Activated naive CD4-positive, alpha-beta T cell treated with anti-CD3 and anti-CD28 coated beads, Interleukin-2, amount 50 U/mL, for 72 hours (primary cell): Measurements from ENCODE around the gene GRID2IP. TPM values are rescaled to one million over a fixed set of nuclear protein-coding genes. Genes with fewer than 3 reads are reported as not detected.

ENCODE experiments used
- ATAC-seq, 2 donors: fragments of 150-1000 bp; cut with Tn5 transposase; 2 replicates each; pipeline ENCODE4 v1.10.0; 2021; ENCODE audit warnings: mild to moderate bottlenecking in 2 of 2, moderate library complexity in 2 of 2
- DNase-seq, 2 donors: peaks; one replicate each; pipeline ENCODE4 v3.0.0; 2021 to 2022; ENCODE audit warnings: low spot score in 2 of 2
- H3K27ac Mint-ChIP-seq, 2 donors: one replicate each; pipeline ENCODE4 v1.8.0; 2022; ENCODE audit warnings: mild to moderate bottlenecking in 2 of 2, mixed read lengths in 2 of 2
- H3K36me3 Mint-ChIP-seq, 2 donors: one replicate each; pipeline ENCODE4 v1.8.0; 2022; ENCODE audit warnings: mixed read lengths in 2 of 2
- H3K9me3 Mint-ChIP-seq, 2 donors: one replicate each; pipeline ENCODE4 v1.8.0; 2022; ENCODE audit warnings: mixed read lengths in 2 of 2
- total RNA-seq, 2 donors: library from RNA; stranded (reverse); gene quantifications; one replicate each; pipeline ENCODE4 v1.2.3, GENCODE V29; 2022

GRID2IP gene
- total RNA-seq, 2 donors from 2014 or later: 0.21 to 0.30 TPM

DNA sequence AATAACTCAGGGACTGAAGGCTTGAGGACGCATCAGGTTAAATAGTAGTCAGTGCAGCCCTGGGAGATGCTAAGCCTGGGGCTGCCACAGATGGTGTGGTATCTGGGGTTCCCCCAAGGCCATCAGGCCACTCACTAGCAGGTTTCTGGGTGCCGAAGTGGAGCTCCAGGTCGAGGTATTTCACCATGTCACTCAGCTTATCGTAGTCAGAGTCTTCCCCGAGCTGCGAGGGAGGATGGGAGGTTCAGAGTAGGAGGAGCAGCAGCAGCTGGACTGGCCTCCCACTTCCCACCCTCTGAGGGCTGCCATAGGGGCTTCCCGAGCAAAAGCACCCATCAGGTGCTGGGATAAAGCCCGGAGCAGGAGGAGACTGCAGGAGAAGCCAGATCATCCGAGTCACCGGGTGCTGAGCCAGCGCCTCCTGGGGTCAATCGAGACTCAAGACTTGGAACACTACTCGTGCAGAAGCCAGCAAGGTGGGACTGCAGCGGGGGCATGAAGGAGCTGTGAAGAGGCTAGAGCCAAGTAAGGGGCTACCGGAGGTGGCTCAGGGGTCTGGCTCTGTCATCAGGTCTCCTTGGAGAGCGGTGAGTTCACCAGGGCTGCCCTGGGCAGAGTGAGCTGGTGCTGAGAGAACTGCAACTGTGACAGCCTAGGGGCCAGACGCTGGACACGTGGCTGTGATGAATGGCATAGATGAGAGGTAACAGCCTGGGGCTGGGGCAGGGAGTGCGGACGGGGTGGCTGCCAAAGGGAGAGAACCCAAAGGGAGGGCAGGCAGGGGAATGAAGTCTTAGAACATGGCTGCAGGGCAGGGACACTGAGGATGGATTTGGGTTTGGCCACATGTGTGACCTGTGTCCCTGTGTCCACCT is 45.3 kb downstream of the GRID2IP start:
- DNase-seq: no peak
- ATAC-seq: no peak
- H3K9me3 Mint-ChIP-seq: no peaks in the 10 kb centered on the region
- H3K27ac Mint-ChIP-seq: no peak overlapping the region
- no peaks in the 10 kb centered on the region for H3K36me3 Mint-ChIP-seq

DNA sequence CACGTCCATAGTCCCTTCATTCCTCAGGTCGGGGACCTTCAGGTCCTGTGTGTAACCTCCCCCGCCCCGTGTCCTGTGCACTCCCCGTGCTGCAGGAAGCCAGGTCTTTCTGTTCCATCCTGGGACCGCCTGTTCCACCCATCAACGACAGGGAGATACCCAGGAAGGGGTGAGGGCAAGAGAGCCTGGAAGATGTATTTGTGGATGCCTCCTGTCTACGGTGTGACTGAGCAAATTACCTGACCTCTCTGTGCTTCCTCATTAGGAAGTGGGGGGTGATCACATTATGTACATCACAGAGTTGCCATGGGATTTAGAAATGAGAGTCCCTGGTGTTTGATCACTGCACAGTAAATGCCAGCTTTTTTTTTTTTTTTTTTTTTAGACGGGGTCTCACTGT is 46.3 kb downstream of the GRID2IP start:
- DNase-seq (no peak), ATAC-seq (no peak)
- Mint-ChIP-seq H3K36me3 (no peaks in the 10 kb centered on the region), H3K27ac (peak overlapping the region in 1 of 2 donors; percentile 89), H3K9me3 (no peaks in the 10 kb centered on the region)

DNA sequence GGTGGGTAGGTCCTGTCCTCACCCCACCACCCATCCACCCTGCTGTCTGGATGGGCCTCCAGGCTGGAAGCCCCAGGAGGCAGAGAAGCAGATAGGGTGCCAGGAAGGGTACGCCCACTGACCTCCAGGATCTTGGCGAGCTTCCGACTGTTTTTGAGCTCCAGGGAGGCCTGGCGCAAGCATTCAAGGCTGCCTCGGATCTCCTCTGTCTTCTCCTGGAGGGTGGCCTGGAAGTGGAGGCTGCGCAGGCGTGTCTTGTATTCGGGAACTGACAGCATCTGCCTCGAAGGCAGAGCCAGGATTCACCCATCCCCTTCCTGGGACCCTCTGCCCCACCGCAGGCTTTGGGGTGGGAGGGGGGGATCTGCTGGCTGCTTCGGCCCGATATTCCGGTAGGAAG is 48.4 kb downstream of the GRID2IP start:
- H3K27ac Mint-ChIP-seq: no peak overlapping the region
- no peak for ATAC-seq

DNA sequence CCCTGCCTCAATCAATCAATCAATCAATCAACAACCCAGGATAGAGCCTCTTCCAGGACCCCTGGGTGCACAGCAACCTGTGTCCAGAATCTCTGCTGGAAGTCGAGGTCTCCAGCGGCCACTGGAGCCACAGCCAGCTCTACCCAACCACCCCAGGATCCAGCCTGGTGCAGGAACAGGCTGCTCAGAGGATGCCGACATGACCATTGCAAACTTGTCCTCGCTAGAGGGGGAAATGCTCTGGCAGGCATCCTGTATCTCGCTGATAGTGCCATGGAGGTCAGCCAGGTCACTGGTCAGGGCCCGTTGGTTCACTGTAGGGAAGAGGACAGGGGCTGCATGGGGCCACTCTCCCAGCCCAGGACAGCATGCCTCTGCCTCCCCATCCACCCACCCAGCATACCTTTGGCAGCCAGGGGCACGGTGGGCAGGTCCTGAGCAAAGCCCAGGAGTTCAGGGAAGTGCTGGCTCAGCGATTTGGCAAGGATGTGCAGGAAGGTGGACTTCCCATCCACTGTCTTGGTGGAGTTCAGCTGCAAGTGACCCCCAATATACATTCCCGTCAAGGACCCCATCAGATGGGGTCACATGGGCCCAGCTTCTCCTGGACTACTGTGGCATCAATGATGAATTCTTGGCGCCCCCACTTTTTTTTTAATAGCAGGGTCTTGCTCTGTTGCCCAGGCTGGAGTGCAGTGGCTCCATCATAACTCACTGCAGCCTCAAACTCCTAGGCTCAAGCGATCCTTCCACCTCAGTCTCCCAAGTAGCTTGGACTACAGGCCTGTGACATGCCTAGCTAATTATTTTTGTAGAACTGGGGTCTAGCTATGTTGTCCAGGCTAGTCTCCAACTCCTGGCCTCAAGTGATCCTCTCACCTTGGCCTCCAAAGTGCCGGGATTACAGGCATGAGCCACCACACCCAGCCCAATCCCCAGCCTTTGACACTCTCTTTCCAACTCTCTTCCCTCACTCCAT is 49.4 kb downstream of the GRID2IP start:
- Mint-ChIP-seq H3K27ac (no peak overlapping the region), H3K9me3 (no peaks in the 10 kb centered on the region), H3K36me3 (no peaks in the 10 kb centered on the region)
- ATAC-seq (no peak), DNase-seq (no peak)

More for the DNA sequence above, 48.4 kb downstream of the GRID2IP start:
- DNase-seq: no peak
- Mint-ChIP-seq H3K36me3 (no peaks in the 10 kb centered on the region), H3K9me3 (no peaks in the 10 kb centered on the region)

DNA sequence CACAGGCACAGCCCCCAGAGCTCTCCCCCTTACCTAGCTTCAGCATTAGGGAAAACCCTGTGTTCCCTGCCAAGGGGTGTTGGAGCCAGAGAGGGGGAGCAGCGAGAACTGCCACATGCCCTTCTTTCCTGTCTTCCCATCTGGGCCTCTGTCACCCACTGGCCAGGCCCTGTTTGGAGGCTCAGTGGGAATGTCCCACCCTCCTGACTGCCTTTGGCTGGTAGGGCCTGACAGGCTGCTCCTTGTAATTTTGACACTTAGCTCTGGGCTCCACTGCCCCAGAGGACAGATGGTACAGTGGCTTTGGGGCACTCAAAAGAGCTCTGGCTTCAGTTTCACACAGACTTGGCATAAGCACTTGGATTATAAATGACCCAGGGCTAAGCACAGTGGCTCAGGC is 50.6 kb downstream of the GRID2IP start:
- Mint-ChIP-seq H3K36me3 (no peaks in the 10 kb centered on the region), H3K27ac (no peak overlapping the region), H3K9me3 (no peaks in the 10 kb centered on the region)
- ATAC-seq: no peak
- DNase-seq: no peak

DNA sequence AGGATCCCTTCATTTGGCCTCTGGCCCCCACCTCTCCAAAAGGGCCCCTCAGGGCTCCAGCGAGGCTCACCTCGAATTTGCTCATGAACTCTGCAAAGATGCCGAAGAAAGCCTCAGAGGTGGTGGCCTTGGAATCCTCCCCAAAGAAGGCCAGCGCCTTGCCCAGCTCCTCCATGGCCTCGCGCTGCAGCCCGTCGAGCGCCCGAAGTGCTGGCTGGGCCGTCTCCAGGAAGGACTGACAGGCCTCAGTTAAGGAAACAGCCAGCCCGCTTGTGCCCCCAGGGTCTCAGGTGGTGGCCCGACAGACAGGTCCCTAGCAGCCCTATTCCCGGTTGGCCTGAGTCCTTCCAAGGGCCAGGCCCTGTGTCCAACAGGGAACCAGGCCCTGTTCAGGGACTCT is 53.3 kb downstream of the GRID2IP start:
- DNase-seq (no peak), ATAC-seq (no peak)
- Mint-ChIP-seq H3K36me3 (no peaks in the 10 kb centered on the region), H3K9me3 (no peaks in the 10 kb centered on the region), H3K27ac (no peak overlapping the region)

DNA sequence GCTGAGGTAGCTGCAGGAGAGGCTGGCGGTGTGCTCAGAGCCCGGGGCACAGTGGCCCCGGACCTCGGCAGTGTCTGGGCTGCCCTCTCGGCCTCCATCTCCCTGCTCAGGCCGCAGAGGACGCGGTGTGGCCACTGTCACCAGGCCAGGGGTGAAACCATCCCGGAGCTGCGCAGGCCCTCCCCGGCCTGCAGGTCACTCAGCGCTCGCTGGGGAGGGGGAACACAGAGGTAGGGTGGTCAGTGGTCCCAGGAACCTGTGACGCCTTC is 53.7 kb downstream of the GRID2IP start:
- ATAC-seq: no peak
- no peak overlapping the region for H3K27ac Mint-ChIP-seq
- no peak for DNase-seq
- H3K36me3 Mint-ChIP-seq: no peaks in the 10 kb centered on the region
- H3K9me3 Mint-ChIP-seq: no peaks in the 10 kb centered on the region

DNA sequence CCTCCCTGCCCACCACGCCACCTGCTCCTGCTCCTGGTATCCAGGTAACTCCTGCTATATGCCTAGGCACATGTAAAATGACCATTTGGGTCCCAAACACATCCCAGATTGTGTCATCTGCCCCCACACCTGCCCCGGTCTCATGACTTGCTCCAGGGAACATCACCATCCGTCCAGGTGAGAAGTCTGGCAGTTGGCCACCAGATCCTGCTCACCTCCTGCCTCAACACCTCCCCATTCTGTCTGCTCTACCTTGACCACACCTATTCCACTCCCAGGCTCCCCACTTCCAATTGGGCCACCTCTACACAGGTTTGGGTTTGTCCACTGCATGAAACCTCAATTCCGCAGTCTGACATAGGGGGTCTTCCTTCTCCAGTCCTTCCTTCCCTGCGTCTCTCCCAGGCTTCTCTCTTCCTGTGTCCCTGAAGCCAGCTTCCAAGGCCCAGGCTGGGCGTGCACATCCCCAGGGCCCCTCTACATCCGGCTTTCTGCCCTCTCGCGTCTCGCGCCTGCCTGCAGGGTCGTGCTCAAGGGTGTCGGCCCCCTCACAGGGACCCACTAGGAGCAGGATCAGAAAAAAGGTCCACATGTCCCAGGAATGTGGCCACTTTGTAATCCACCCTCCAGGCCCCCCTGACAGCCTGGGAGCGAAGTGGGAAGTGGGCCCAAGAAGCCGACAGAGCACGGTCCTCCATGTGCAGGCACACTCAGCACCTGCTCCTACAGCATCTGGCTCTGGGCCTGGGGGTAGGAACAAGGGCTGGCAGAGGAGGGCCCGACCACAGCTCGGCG is 54.2 kb downstream of the GRID2IP start:
- Mint-ChIP-seq H3K27ac (peak overlapping the region in 1 of 2 donors; percentile 34), H3K36me3 (no peaks in the 10 kb centered on the region), H3K9me3 (no peaks in the 10 kb centered on the region)
- no peak for ATAC-seq
- DNase-seq: no peak

DNA sequence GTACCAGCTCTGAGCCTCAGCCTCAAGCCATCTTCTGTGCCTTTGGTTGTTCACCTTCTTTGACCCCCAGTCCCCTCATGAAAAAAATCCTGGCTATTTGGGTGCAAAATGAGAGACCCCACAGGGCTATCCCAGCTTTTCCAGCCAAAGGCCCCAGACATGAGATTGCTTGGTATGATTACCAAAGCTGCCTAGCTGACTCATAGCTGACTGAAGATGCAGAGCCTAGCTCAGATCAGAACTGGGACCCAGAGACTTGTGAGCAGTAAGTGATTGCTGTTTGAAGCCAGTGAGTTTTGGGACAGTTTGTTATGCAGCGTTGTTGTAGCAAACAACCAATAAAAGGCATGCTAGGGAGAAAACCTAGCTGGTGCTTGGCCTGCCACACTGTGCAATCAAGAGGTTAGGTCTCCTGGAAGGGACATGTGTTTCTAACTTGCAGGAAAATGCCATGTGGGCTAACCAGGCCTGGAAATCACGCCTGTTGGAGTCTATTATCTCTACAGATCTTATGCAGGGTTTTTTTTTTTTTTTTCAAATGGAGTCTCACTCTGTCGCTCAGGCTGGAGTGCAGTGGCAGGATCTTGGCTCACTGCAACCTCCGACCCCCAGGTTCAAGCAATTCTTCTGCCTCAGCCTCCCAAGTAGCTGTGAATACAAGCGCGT is 55.5 kb downstream of the GRID2IP start:
- Mint-ChIP-seq H3K9me3 (no peaks in the 10 kb centered on the region), H3K27ac (no peak overlapping the region), H3K36me3 (no peaks in the 10 kb centered on the region)
- no peak for DNase-seq
- ATAC-seq: peak; percentile 24 to 51

DNA sequence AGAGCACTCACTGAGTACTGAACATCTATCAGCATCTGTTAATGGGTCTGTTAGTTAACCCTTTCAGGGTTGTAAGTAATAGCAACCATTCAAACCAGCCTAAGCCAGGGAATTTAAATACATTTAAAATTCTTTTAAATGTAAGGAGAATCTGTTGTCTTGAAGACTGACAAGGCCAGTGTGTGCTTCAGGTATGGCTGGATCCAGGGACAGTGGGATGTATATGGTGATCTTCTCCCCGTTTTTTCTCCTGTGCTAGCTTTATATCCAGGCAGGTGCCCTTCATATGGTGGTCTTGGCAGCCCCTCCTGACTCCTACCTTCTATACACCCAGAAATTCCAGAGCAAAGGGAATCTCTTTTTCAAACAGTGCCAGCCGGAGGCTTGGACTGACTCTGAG is 56.9 kb downstream of the GRID2IP start:
- DNase-seq (no peak), ATAC-seq (no peak)
- H3K27ac Mint-ChIP-seq: no peak overlapping the region
- H3K36me3 Mint-ChIP-seq: no peaks in the 10 kb centered on the region
- H3K9me3 Mint-ChIP-seq: no peaks in the 10 kb centered on the region

DNA sequence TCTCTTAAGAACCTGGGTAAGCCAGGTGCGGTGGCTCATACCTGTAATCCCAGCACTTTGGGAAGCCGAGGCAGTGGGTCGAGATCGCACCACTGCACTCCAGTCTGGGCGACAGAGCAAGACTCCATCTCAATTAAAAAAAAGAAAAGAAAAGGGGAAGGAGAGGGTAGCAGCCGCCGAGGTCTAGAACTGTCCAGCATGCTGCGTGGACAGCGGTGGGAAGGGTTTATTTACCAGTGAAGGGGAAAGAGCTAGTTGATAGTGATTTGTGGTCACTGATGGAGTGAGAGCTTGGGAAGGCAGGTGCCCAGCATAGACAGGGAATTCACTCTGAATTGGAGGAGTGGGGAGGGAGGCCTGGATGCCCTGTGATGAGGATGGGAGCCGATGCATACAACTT is 60.1 kb downstream of the GRID2IP start:
- no peak for ATAC-seq
- H3K27ac Mint-ChIP-seq: peak overlapping the region in 1 of 2 donors; percentile 36
- no peaks in the 10 kb centered on the region for H3K36me3 Mint-ChIP-seq
- no peak for DNase-seq
- H3K9me3 Mint-ChIP-seq: no peaks in the 10 kb centered on the region

DNA sequence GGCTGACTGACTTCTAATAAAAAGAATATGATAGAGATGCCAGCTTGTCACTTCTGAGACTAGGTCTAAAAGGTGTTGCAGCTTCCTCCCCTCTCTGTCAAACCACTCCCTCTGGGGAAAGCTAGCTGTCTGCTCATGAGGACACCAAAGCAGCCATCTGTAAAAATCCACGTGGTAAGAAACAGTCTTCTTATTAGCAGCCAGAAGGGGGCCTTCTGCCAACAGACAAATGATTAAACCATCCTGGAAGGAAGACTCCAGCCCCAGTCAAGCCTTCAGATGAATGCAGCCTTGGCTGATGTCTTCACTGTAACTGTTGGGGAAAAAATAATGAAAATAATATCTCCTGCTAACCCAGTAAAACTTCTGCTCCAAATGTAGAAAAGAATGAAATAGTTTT is 61.6 kb downstream of the GRID2IP start:
- DNase-seq (no peak), ATAC-seq (no peak)
- H3K9me3 Mint-ChIP-seq: no peaks in the 10 kb centered on the region

DNA sequence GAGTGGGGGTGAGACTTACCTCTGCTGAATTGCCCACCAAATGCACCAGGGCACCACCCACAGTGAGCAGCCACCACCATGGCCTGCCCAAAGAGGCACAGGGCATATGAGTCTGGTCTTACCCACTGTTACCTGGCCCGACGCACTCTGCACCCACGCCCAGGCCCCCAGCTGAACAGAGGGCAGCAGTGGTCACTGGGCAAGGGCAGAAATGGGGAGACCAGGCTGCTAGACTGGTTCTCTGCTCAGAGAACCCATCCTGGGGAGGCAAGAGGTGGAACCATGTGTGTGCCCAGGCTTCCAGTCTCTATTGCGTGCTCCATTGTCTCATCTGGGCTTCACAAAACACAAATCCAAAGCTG is 64.1 kb downstream of the GRID2IP start:
- ATAC-seq: no peak
- no peaks in the 10 kb centered on the region for H3K9me3 Mint-ChIP-seq
- no peak for DNase-seq
- H3K27ac Mint-ChIP-seq: no peak overlapping the region
- peaks cover 6 to 12% of the 10 kb centered on the region in 2 donors for H3K36me3 Mint-ChIP-seq

More for the DNA sequence above, 61.6 kb downstream of the GRID2IP start:
- no peak overlapping the region for H3K27ac Mint-ChIP-seq
- H3K36me3 Mint-ChIP-seq: no peaks in the 10 kb centered on the region

DNA sequence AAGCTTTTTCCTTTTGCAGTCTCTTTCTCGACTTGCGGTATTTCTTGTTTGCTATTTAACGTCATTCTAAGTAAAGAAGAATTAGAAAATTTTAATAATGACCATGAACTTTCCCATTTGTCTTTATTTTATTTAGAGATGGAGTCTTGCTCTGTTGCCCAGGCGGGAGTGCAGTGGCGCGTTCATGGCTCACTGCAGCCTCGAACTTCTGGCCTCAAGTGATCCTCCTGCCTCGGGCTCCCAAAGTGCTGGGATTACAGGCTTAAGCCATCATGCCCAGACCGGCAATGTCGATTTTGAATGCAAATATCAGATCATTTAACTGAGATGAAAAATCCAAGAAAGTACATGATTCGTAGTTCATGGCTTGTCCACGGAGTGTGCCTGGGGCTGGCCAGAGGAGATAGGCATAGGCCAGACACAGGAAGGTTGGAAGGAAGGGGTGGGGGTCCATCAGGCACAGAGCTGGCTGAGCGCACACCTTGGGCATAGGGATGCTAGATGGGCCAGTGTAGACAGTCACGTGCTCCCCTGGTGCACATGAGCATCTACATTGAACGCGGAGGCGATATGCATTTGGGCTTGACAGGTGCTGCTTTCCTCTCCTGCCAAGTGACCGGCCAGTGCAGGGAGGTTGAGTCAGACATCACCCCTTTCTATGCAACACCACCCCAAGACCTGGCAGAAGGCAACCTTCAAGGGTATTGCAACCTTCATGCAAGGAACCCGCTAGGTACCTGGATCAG is 64.7 kb downstream of the GRID2IP start:
- no peak for DNase-seq
- Mint-ChIP-seq H3K36me3 (peaks cover 6 to 12% of the 10 kb centered on the region in 2 donors), H3K27ac (peak overlapping the region in 1 of 2 donors; percentile 44), H3K9me3 (no peaks in the 10 kb centered on the region)
- ATAC-seq: no peak

DNA sequence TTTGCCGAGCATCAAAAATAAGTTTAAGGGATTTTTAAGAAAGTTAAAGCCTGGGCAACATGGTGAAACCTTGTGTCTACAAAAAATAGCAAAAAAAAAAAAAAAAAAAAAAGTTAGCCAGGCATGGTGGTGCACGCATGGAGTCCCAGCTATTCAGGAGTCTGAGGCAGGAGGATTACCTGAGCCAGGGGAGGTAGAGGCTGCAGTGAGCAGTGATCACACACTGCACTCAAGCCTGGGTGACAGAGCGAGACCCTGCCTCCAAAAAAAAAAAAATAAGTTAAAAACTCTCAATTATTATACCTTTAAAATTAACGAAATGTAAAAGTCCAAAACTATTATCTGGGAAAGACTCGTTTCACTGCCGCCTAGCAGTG is 68.5 kb downstream of the GRID2IP start:
- no peak for DNase-seq
- Mint-ChIP-seq H3K27ac (peak overlapping the region; percentile 92 to 97), H3K36me3 (peaks cover 11 to 12% of the 10 kb centered on the region in 2 donors), H3K9me3 (no peaks in the 10 kb centered on the region)
- ATAC-seq: no peak

DNA sequence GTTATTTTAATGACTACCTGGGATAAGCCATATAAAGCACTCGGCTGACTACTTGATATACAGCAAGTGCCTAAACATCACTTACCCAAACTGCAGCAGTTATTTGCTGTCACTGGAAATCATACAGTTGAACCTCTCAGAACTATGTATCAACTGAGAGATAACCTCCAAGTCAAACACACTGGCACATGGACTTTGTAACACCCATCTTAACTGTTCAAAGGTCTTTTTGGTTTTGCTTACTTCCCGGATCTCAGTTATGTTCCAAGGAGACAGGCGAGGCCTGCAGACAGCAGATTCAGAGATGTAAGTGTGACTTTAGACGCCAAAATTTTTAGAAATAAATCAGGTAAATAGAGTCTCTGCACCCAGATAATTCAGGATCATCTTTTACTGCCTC is 69.0 kb downstream of the GRID2IP start:
- Mint-ChIP-seq H3K36me3 (peaks cover 11 to 12% of the 10 kb centered on the region in 2 donors), H3K27ac (peak overlapping the region; percentile 92 to 97), H3K9me3 (no peaks in the 10 kb centered on the region)
- ATAC-seq: no peak
- DNase-seq: no peak
